DMS79 (cell line): ENCODE data around the gene ZNRD2.
A peak's percentile ranks its signal among the peaks of the same experiment; 100 is the strongest.
"Not testable (repeated sequence)": the region's sequence is repeated elsewhere in the genome, so short reads cannot be mapped to it uniquely, and the experiment has no call there.

Source experiments
- DNase-seq: peaks from one replicate; lab custom pipeline; 2025; lab: John Stamatoyannopoulos, UW

The ZNRD2 gene

GRCh38 chr11:65555693-65556231, 14.5 kb upstream of the ZNRD2 start:
- no peak for DNase-seq

- DNase-seq = no peak
Measured at GRCh38 chr11:65556470-65557279, 13.6 kb upstream of the ZNRD2 start.

GRCh38 chr11:65557280-65558001, 12.8 kb upstream of the ZNRD2 start:
- DNase-seq = no peak

- peak; percentile 36 for DNase-seq
Measured at GRCh38 chr11:65558002-65558929, 12.0 kb upstream of the ZNRD2 start, which contains the start of gene LTBP3. LTBP3 (minus strand) TSS chr11:65558359; CDS start chr11:65557959, 400 bp downstream.

GRCh38 chr11:65558930-65559509, 11.3 kb upstream of the ZNRD2 start:
- DNase-seq = no peak

- no peak for DNase-seq
Measured at GRCh38 chr11:65559535-65559934, 10.7 kb upstream of the ZNRD2 start.

- DNase-seq = peak; percentile 59
Measured at GRCh38 chr11:65559951-65560537, 10.2 kb upstream of the ZNRD2 start.

- DNase-seq = no peak
Measured at GRCh38 chr11:65560555-65561418, 9.5 kb upstream of the ZNRD2 start.

GRCh38 chr11:65562020-65562419, 8.3 kb upstream of the ZNRD2 start:
- DNase-seq = no peak

GRCh38 chr11:65562788-65563187, 7.5 kb upstream of the ZNRD2 start:
- DNase-seq = no peak

GRCh38 chr11:65563601-65564000, 6.7 kb upstream of the ZNRD2 start:
- DNase-seq = no peak

- not testable (repeated sequence) for DNase-seq
Measured at GRCh38 chr11:65564879-65565559, 5.3 kb upstream of the ZNRD2 start.

- DNase-seq = peak; percentile 98
Measured at GRCh38 chr11:65565624-65566453, 4.4 kb upstream of the ZNRD2 start.

- DNase-seq = no peak
Measured at GRCh38 chr11:65569164-65569972, 909 bp upstream of the ZNRD2 start.

GRCh38 chr11:65571420-65571819, 1.1 kb downstream of the ZNRD2 start:
- no peak for DNase-seq

GRCh38 chr11:65571940-65572339, 1.7 kb downstream of the ZNRD2 start:
- peak; percentile 50 for DNase-seq

- DNase-seq = peak; percentile 40
Measured at GRCh38 chr11:65572356-65573051, 2.2 kb downstream of the ZNRD2 start, which contains the start of gene FAM89B. FAM89B (plus strand) TSS chr11:65572538; CDS start chr11:65572670, 132 bp downstream.
